NCI-H446 treated with DMSO at 0.1 percent for 48 hours (cell line): ENCODE data around the gene GRIA3.
"Not testable (repeated sequence)": the region's sequence is repeated elsewhere in the genome, so short reads cannot be mapped to it uniquely, and the experiment has no call there.

Experiments used
- DNase-seq: peaks from one replicate; lab custom pipeline; 2025; lab: John Stamatoyannopoulos, UW

GRIA3 gene

GRCh38 chrX:123348468-123348867 lies 164.4 kb downstream of the GRIA3 start:
- no peak for DNase-seq

- no peak for DNase-seq
These were observed 166.1 kb downstream of the GRIA3 start for GRCh38 chrX:123350226-123350625.

- DNase-seq, result no peak
These were observed 173.9 kb downstream of the GRIA3 start for GRCh38 chrX:123357941-123358340.

GRCh38 chrX:123358457-123358856 lies 174.4 kb downstream of the GRIA3 start:
- no peak for DNase-seq

GRCh38 chrX:123361371-123361770 lies 177.3 kb downstream of the GRIA3 start:
- DNase-seq, result no peak

GRCh38 chrX:123386196-123386595 lies 202.1 kb downstream of the GRIA3 start:
- DNase-seq, result not testable (repeated sequence)

- DNase-seq, result no peak
These were observed 208.8 kb downstream of the GRIA3 start for GRCh38 chrX:123392921-123393320.

- DNase-seq, result no peak
These were observed 215.6 kb downstream of the GRIA3 start for GRCh38 chrX:123399709-123400108.

GRCh38 chrX:123405231-123405630 lies 221.2 kb downstream of the GRIA3 start:
- no peak for DNase-seq

GRCh38 chrX:123408821-123409737 lies 225.0 kb downstream of the GRIA3 start:
- no peak for DNase-seq

- no peak for DNase-seq
These were observed 238.8 kb downstream of the GRIA3 start for GRCh38 chrX:123422875-123423274.

- DNase-seq, result no peak
These were observed 240.5 kb downstream of the GRIA3 start for GRCh38 chrX:123424546-123424945.

- DNase-seq, result no peak
These were observed 241.4 kb downstream of the GRIA3 start for GRCh38 chrX:123425471-123425870.

- no peak for DNase-seq
These were observed 241.8 kb downstream of the GRIA3 start for GRCh38 chrX:123425904-123426303.

GRCh38 chrX:123432361-123433150 lies 248.5 kb downstream of the GRIA3 start:
- no peak for DNase-seq

- no peak for DNase-seq
These were observed 252.5 kb downstream of the GRIA3 start for GRCh38 chrX:123436512-123437136.

GRCh38 chrX:123439926-123440325 lies 255.8 kb downstream of the GRIA3 start:
- not testable (repeated sequence) for DNase-seq

GRCh38 chrX:123442764-123443163 lies 258.7 kb downstream of the GRIA3 start:
- DNase-seq, result no peak

- DNase-seq, result no peak
These were observed 263.4 kb downstream of the GRIA3 start for GRCh38 chrX:123447506-123447905.

- no peak for DNase-seq
These were observed 265.3 kb downstream of the GRIA3 start for GRCh38 chrX:123449335-123449734.

- no peak for DNase-seq
These were observed 266.1 kb downstream of the GRIA3 start for GRCh38 chrX:123450222-123450621.

GRCh38 chrX:123454712-123455431 lies 270.8 kb downstream of the GRIA3 start:
- no peak for DNase-seq
